ENCODE results near the gene OR51E2. TPM values are rescaled to one million over a fixed set of nuclear protein-coding genes. Genes with fewer than 3 reads are reported as not detected.

Gene OR51E2
- total and polyA plus RNA-seq, 12 donors = 0.10 TPM; not detected in 11

GRCh38 chr11:4664183-4664582 lies 33.5 kb downstream of the OR51E2 start:
- 69 to 82% (median 75%) methylated on average over 3 of the region's 3 CpGs for WGBS, 4 donors

GRCh38 chr11:4662876-4663275 lies 34.8 kb downstream of the OR51E2 start:
- 83 to 92% (median 87%) methylated on average over 6 of the region's 6 CpGs for WGBS, 4 donors
- Histone ChIP-seq H3K27ac (no peak overlapping the region), H3K9me3 (replicated peaks in 1 of 3) (no peaks in the 10 kb centered on the region), H3K27me3 (peaks cover 2% of the 10 kb centered on the region), H3K4me1 (replicated peaks in 1 of 2) (no peaks in the 10 kb centered on the region), H3K36me3 (replicated peaks in 1 of 2) (no peaks in the 10 kb centered on the region), H3K4me3 (no peak overlapping the region)
- no peak for TF ChIP-seq CTCF (IDR thresholded peaks at IDR 0.05)
- intact Hi-C loops (cut with DNase I) = no loop called here
- no peak for DNase-seq

More at GRCh38 chr11:4664183-4664582, 33.5 kb downstream of the OR51E2 start:
- Histone ChIP-seq H3K4me1 (replicated peaks in 1 of 2) (no peaks in the 10 kb centered on the region), H3K27me3 (peaks cover 2% of the 10 kb centered on the region), H3K9me3 (replicated peaks in 1 of 3) (no peaks in the 10 kb centered on the region), H3K4me3 (no peak overlapping the region), H3K36me3 (replicated peaks in 1 of 2) (no peaks in the 10 kb centered on the region), H3K27ac (no peak overlapping the region)
- no peak for DNase-seq
- TF ChIP-seq POLR2A (IDR thresholded peaks at IDR 0.05) (no peak), CTCF (IDR thresholded peaks at IDR 0.05) (no peak)
- intact Hi-C loops (cut with DNase I) = no loop called here

GRCh38 chr11:4658629-4659445 lies 38.8 kb downstream of the OR51E2 start:
- WGBS, 4 donors = 55 to 73% (median 62%) methylated on average over 5 of the region's 5 CpGs

More at GRCh38 chr11:4658629-4659445, 38.8 kb downstream of the OR51E2 start:
- Histone ChIP-seq H3K36me3 (replicated peaks in 1 of 2) (no peaks in the 10 kb centered on the region), H3K4me1 (replicated peaks in 1 of 2) (no peaks in the 10 kb centered on the region), H3K27ac (no peak overlapping the region), H3K9me3 (replicated peaks in 1 of 3) (no peaks in the 10 kb centered on the region), H3K27me3 (no peaks in the 10 kb centered on the region), H3K4me3 (no peak overlapping the region)
- intact Hi-C loops (cut with DNase I) = no loop called here
- no peak for TF ChIP-seq POLR2A (IDR thresholded peaks at IDR 0.05)
- no peak for TF ChIP-seq CTCF (IDR thresholded peaks at IDR 0.05)
- no peak for DNase-seq
